NCI-H1105 (cell line): ENCODE measurements around the gene BIN1.

ENCODE experiments used
- DNase-seq: peaks from one replicate; lab custom pipeline; 2025; lab: John Stamatoyannopoulos, UW

Gene BIN1

GRCh38 chr2:127022817-127023216, 84.1 kb downstream of the BIN1 start:
- DNase-seq = no peak

- DNase-seq = no peak
Measured at GRCh38 chr2:127020536-127020935, 86.4 kb downstream of the BIN1 start.

- no peak for DNase-seq
Measured at GRCh38 chr2:127017548-127017947, 89.4 kb downstream of the BIN1 start.

- no peak for DNase-seq
Measured at GRCh38 chr2:127016329-127016728, 90.6 kb downstream of the BIN1 start.

- no peak for DNase-seq
Measured at GRCh38 chr2:127015106-127015910, 91.6 kb downstream of the BIN1 start.

GRCh38 chr2:127014630-127015029, 92.3 kb downstream of the BIN1 start:
- DNase-seq = no peak

- DNase-seq = no peak
Measured at GRCh38 chr2:127014224-127014623, 92.7 kb downstream of the BIN1 start.

- DNase-seq = no peak
Measured at GRCh38 chr2:127012868-127013267, 94.1 kb downstream of the BIN1 start.

GRCh38 chr2:127012215-127012614, 94.7 kb downstream of the BIN1 start:
- DNase-seq = no peak

GRCh38 chr2:127011796-127012195, 95.2 kb downstream of the BIN1 start:
- no peak for DNase-seq

GRCh38 chr2:127011231-127011661, 95.7 kb downstream of the BIN1 start:
- DNase-seq = no peak

GRCh38 chr2:127008265-127009015, 98.5 kb downstream of the BIN1 start:
- DNase-seq = no peak

- no peak for DNase-seq
Measured at GRCh38 chr2:127007652-127008051, 99.3 kb downstream of the BIN1 start.

- DNase-seq = no peak
Measured at GRCh38 chr2:127006962-127007361, 100.0 kb downstream of the BIN1 start.

GRCh38 chr2:127004893-127005600, 101.9 kb downstream of the BIN1 start:
- no peak for DNase-seq

- DNase-seq = no peak
Measured at GRCh38 chr2:127003070-127003800, 103.7 kb downstream of the BIN1 start.

GRCh38 chr2:127001751-127002150, 105.2 kb downstream of the BIN1 start:
- DNase-seq = no peak

- no peak for DNase-seq
Measured at GRCh38 chr2:127000937-127001336, 106.0 kb downstream of the BIN1 start.

- DNase-seq = no peak
Measured at GRCh38 chr2:127000194-127000593, 106.8 kb downstream of the BIN1 start.

GRCh38 chr2:126999106-126999756, 107.7 kb downstream of the BIN1 start:
- no peak for DNase-seq

GRCh38 chr2:126998486-126998885, 108.5 kb downstream of the BIN1 start:
- DNase-seq = no peak
